GM21367 (cell line): Measurements from ENCODE around the gene NME1.
A peak's percentile ranks its signal among the peaks of the same experiment; 100 is the strongest.
"Not testable (repeated sequence)": the region's sequence is repeated elsewhere in the genome, so short reads cannot be mapped to it uniquely, and the experiment has no call there.

ENCODE experiments used
- ATAC-seq: cut with Tn5 transposase; IDR thresholded peaks from one replicate; pipeline ENCODE4 v1.9.1; 2021; ENCODE audit not compliant: unreplicated experiment

NME1 gene

DNA sequence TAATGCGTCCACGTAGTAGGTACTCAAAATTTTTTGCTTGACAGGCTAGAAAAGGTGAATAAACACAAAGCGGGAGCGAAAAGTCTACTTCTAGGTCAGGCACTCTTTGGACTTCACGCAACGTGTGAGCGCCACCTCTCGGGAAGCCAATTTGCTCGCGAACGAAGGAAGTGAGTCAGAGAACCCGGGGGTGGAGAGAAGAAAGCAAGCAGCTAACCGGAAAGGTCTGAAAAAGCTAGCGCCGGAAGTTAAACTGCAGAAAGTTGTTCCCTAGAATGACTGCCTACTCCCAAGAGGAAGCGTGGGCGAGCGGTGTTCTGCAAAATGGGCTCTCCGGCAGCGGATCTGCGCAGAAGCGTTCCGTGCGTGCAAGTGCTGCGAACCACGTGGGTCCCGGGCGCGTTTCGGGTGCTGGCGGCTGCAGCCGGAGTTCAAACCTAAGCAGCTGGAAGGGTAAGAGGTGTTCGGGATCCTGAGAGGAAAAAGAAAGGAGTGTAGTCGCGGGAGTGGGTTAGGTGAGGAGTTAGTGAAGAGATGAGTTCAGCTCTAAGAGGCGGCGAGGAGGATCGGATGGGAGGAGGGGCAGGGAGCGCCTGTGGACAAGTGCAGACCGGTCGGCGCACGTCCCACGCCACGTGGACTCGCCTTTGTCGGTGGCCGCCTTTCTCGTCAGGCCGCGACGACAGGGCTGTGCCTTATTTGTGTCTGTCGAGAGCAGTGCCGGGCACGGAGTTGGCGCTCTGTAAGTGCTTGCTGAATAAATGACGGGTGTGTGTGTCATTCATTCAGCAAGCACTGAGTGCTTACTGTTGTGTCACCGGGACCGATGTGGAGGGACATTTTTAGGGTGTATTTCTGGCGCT lies at the start of gene NME1:
TSS of gene NME1 (plus strand) at position 350 of the 863 bp plus-strand sequence. CDS start 2,096 bp downstream, outside the sequence.
- ATAC-seq, result peak; percentile 85

GRCh38 chr17:51107778-51108177 lies 45.6 kb upstream of the NME1 start:
- ATAC-seq, result no peak

DNA sequence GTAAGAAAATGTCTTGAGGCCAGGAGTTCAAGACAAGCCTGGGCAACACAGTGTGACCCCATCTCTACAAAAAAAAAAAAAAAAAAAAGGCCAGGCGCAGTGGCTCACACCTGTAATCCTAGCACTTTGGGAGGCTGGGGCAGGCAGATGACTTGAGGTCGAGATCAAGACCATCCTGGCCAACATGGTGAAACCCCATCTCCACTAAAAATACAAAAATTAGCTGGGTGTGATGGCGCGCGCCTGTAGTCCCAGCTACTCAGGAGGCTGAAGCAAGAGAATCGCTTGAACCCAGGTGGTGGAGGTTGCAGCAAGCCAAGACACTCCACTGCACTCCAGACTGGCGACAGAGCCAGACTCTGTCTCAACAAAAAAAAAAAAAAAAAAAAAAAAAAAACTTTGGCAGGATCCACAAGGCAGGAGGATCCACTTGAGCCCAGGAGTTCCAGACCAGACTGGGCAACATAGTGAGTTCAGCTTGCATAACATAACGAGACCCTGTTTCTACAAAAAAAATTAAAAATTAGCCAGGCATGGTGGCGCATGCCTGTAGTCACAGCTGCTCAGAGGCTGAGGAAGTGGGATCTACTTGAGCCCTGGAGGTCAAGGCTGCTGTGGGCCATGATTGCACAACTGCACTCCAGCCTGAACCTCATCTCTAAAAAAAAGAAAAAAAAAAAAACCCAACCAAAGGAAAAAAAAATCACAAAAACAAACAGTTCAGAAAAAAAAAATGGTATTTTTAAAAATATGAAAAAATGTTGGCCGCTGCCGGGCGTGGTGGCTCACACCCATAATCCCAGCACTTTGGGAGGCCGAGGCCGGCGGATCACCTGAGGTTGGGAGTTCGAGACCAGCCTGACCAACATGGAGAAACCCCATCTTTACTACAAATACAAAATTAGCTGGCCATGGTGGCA lies 40.8 kb upstream of the NME1 start:
- ATAC-seq, result not testable (repeated sequence)

DNA sequence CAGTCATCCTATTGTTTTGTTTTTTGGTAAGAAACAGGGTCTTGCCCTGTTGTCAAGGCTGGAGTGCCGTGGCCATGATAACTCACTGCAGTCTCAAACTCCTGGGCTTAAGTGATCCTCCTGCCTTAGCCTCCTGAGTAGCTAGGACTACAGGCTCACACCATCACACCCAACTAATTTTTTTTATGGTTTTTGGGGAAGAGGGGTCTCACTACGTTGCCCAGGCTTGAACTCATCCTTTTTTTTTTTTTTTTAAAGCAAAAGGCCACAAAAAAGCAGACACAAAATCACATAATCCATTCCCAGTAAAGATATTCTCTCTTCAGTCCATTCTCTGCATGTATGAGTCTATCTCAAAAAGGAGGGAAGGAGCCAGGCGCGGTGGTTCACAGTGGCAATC lies 38.2 kb upstream of the NME1 start:
- no peak for ATAC-seq

DNA sequence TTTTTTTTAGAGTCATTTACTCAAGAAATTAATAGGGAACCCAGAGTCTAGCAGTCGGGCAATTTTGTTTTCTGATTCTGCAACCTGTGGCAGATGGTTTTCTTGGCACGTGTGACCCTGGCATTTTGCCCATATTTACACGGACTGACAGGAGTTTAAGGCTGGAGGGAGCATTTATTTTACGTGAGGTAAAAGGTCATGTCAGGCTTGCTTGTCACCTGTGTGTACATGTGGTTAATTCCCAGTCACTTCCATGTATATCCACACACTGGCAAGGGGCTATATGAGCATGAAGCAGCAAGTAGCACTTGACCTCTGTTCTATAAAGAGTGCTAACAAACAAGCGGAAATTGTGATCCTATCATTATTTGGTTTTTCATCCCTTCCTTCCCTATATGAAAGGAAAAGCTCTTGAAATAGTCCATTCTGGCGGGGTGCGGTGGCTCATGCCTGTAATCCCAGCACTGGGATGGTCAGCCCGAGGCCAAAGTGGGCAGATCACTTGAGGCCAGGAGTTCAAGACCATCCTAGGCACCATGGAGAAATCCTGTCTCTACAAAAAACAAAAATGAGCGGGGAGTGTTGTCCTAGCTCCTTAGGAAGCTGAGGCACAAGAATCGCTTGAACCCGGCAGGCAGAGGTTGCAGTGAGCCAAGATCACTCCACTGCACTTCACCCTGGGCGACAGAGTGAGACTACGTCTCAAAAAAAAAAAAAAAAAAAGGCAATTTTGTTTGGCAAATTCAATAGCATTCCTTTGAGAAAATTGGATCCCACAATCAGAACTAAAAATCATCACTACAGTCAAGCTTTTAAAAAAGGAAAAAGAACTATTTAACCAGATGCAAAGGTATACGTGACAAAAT lies 34.8 kb upstream of the NME1 start:
- no peak for ATAC-seq

- ATAC-seq, result peak; percentile 20
These were observed 33.7 kb upstream of the NME1 start for GRCh38 chr17:51119415-51120356.

GRCh38 chr17:51120357-51120738 lies 33.0 kb upstream of the NME1 start:
- peak; percentile 19 for ATAC-seq

DNA sequence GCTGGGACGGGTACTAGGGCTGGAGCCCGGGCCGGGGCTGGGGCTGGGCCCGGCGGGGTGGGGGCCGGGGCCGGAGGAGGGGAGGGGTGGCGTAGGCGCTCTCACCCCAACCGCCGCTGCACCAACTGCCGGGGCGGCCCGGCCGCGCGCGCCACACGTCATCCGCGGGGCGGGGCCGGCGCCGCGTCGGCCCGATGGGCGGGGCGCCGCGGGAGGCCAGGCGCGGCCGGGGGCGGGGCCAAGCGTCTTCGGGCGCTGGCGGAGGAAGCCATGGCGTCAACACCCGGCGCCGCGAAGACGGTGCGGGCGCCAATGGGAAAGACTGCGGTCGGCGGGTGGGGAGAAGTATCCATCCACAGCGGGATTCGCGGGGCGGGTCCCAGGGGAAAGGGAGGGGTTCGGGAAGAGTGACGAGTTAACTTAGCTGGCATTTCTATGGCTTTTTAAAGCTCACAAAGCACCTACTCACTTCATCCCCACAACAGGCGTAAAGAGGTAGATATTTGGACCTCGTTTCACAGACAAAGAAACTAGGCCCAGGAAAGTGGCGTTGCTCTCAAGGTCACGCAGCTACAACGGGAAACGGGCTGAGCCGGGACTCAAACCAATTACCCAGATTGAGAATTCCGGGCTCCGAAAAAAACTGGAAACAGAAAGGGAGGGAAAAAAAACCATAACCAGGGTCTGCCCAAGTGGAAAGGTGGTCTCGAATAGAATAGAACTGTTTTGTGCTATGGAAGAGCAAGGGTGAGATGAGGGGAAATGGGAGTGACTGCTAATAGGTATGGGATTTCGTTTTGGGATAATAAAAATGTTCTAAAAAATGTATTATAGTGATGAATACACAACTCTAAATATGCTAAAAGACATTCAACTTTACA lies 32.4 kb upstream of the NME1 start, which contains the start of gene SPAG9:
TSS of gene SPAG9 (minus strand) at position 130 of the 881 bp plus-strand sequence. CDS start 212 bp downstream, outside the sequence.
- peak; percentile 55 for ATAC-seq

GRCh38 chr17:51121620-51122472 lies 31.5 kb upstream of the NME1 start:
- peak; percentile 33 for ATAC-seq

GRCh38 chr17:51122473-51123115 lies 30.8 kb upstream of the NME1 start:
- ATAC-seq, result not testable (repeated sequence)

GRCh38 chr17:51124640-51125503 lies 28.5 kb upstream of the NME1 start:
- no peak for ATAC-seq

DNA sequence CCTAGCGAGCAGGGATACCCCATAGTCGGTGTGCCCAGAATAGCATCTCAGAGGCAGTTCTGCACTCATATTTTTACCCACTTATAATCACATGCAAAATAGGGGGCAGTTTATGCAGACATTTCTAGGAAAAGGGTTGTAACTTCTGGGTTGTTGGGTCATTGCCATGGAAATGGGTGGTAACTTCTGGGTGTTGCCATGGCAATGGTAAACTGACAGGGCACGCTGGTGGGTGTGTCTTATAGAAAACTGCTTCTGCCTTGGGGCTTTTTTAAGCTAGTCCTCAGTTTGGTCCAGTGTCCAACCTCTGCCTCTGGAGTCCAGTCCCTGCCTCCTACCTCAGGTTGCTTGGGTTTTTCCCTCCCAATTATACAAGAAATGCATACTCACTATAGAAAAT lies 25.3 kb upstream of the NME1 start:
- ATAC-seq, result no peak

DNA sequence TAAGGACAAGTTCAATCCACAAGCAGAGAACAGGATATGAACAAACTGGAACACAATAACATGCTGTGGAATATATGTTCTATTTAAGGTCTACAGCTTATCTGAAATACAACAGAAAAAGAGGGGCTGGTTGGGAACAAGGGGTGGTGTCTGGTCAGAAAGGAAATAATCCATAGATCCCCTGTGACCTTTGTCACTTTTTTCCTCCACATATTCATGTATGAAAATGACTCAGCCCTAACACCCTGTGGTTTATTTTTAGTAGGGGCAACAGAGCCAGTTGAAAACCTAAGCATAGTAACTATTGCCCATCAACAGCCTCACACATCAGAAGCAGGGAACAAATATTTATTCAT lies 20.4 kb upstream of the NME1 start:
- ATAC-seq, result peak; percentile 60

- ATAC-seq, result no peak
These were observed 20.0 kb upstream of the NME1 start for GRCh38 chr17:51133365-51133764.

GRCh38 chr17:51135956-51136355 lies 17.4 kb upstream of the NME1 start:
- ATAC-seq, result no peak

DNA sequence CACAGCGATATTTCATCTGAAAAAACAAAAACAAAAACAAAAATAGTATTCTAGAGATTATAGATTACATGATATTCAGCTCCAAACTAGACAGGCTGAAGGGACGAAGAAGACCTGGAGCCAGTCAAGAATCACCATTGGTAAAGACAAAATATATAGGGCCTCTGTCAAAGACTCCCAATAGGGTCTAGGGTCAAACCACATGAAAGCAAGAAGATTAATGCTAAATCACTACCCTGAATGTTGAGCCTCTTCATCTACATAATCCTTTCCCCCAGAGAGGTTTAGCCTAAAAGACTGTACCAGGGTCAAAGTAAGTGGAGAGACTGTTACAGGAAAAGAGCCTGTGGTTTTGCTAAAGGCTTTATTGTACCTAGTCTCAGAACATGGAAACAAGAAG lies 10.8 kb upstream of the NME1 start:
- no peak for ATAC-seq
